OCI-LY7 (cell line): ENCODE measurements around the gene GAS7. TPM values are rescaled to one million over a fixed set of nuclear protein-coding genes. Genes with fewer than 3 reads are reported as not detected.

ENCODE experiments used
- BruUV-seq: library from RNA; stranded (reverse); fragments of 400-500 nt; replicated peaks from 2 replicates; lab custom pipeline; 2021; lab: Mats Ljungman, UMichigan
- CTCF ChIA-PET: fragments of 300-600 bp; sonication (Branson Sonifier 250); formaldehyde crosslinking; loops from one replicate; lab custom pipeline; 2022; ENCODE audit warnings: antibody characterized with exemption; ENCODE audit not compliant: unreplicated experiment; lab: Charles Lee
- POLR2A ChIA-PET: fragments of 300-600 bp; sonication (Branson Sonifier 250); formaldehyde crosslinking; loops from one replicate; lab custom pipeline; 2022; ENCODE audit warnings: antibody characterized with exemption; lab: Charles Lee
- DNase-seq: peaks from one replicate; pipeline ENCODE4 v3.0.0-alpha.2; 2015; ENCODE audit warnings: low spot score
- H2AFZ ChIP-seq: fragments of 200-600 bp; sonication (generic), shearing (Covaris generic); 2 replicates; pipeline ENCODE4 v1.6.1; 2014; ENCODE audit warnings: mild to moderate bottlenecking, antibody characterized with exemption, low read length, moderate library complexity
- H3K27ac ChIP-seq: fragments of 200-600 bp; sonication (generic); 2 replicates; pipeline ENCODE4 v1.5.1; 2014; ENCODE audit warnings: mixed run types, low read depth, mild to moderate bottlenecking, moderate library complexity, low read length, inconsistent platforms; ENCODE audit not compliant: poor library complexity, severe bottlenecking
- H3K36me3 ChIP-seq: fragments of 200-600 bp; sonication (generic); 2 replicates; pipeline ENCODE4 v1.6.1; 2014; ENCODE audit warnings: mild to moderate bottlenecking, antibody characterized with exemption, low read length, moderate library complexity, mixed read lengths; ENCODE audit not compliant: insufficient read depth
- H3K4me1 ChIP-seq: fragments of 200-600 bp; sonication (generic); 2 replicates; pipeline ENCODE4 v1.5.1; 2014; ENCODE audit warnings: mild to moderate bottlenecking, low read length; ENCODE audit not compliant: insufficient read depth, poor library complexity, severe bottlenecking
- H3K4me2 ChIP-seq: fragments of 200-600 bp; sonication (generic); 2 replicates; pipeline ENCODE4 v1.6.1; 2014; ENCODE audit warnings: mild to moderate bottlenecking, low read length
- H3K4me3 ChIP-seq: fragments of 200-600 bp; sonication (generic); 2 replicates; pipeline ENCODE4 v1.5.1; 2014; ENCODE audit warnings: mild to moderate bottlenecking, low read depth, low read length; ENCODE audit not compliant: poor library complexity, severe bottlenecking
- H3K79me2 ChIP-seq: fragments of 200-600 bp; sonication (generic); 2 replicates; pipeline ENCODE4 v1.6.1; 2016; ENCODE audit warnings: low read depth, mild to moderate bottlenecking, low read length, moderate library complexity, mixed read lengths; ENCODE audit not compliant: insufficient read depth
- H3K9me2 ChIP-seq: fragments of 200-600 bp; sonication (generic); 2 replicates; pipeline ENCODE4 v1.6.1; 2016; ENCODE audit warnings: mild to moderate bottlenecking, low read length, mixed read lengths; ENCODE audit not compliant: insufficient read depth
- H3K9me3 ChIP-seq: fragments of 200-600 bp; sonication (generic); 2 replicates; pipeline ENCODE4 v1.6.1; 2014; ENCODE audit warnings: mild to moderate bottlenecking, mixed run types, low read length, mixed read lengths
- H4K20me1 ChIP-seq: fragments of 200-600 bp; sonication (generic); 2 replicates; pipeline ENCODE4 v1.6.1; 2014; ENCODE audit warnings: mild to moderate bottlenecking, antibody characterized with exemption, low read length, moderate library complexity, mixed read lengths; ENCODE audit not compliant: insufficient read depth
- EZH2phosphoT487 ChIP-seq: fragments of 200-600 bp; sonication (generic); IDR thresholded peaks from 2 replicates; pipeline ENCODE4 v1.6.1; 2018; ENCODE audit warnings: low read depth, borderline replicate concordance, mild to moderate bottlenecking, mixed run types, antibody characterized with exemption, low read length, moderate library complexity, mixed read lengths
- intact Hi-C: fragments of 100-400 bp; cut with micrococcal nuclease; formaldehyde crosslinking; loops from one replicate; pipeline ENCODE4 v1.10.0; 2022; ENCODE audit not compliant: unreplicated experiment
- total RNA-seq, 2 experiments: library from RNA; depleted of rRNA in 1 of 2; stranded (reverse); fragments of >200 nt in 1 of 2; shearing (Covaris generic) in 1 of 2; gene quantifications; 2 replicates each; pipeline ENCODE4 v1.2.3, GENCODE V29; 2014 to 2022
- TF ChIP-seq, protein P1 (sequence below): fragments of 200-600 bp; sonication (generic); conservative IDR thresholded peaks from 2 replicates; pipeline ENCODE4 v1.5.1; 2014; ENCODE audit warnings: mild to moderate bottlenecking, antibody characterized with exemption, low read length, moderate library complexity, mixed read lengths

GAS7 gene
- total RNA-seq, 2 experiments from 2014 or later: 1.5 TPM; not detected in 1

DNA sequence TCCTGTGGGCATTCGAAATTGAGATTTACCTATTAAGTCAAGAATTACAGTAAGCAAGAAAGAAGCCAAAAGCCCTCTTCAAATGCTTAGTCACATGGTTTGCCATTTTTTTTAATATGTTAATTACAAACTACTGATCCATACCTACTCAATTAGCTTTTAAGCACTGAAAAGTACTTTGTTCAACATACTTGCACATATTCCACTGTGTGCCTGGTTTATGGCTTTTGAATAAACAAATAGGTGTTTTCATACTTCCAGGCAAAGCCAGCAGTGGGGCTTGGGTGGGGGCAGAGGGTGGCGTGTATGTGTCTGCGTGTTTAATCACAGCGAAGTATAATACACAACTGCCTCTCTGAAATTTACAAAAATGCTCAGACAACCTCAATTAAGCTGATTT lies 51.4 kb downstream of the GAS7 start:
- no peak overlapping the region for H3K27ac ChIP-seq
- no TSS peak for BruUV-seq
- no peak overlapping the region for H2AFZ ChIP-seq
- no peak for TF ChIP-seq EZH2phosphoT487
- TF ChIP-seq, protein P1, sequence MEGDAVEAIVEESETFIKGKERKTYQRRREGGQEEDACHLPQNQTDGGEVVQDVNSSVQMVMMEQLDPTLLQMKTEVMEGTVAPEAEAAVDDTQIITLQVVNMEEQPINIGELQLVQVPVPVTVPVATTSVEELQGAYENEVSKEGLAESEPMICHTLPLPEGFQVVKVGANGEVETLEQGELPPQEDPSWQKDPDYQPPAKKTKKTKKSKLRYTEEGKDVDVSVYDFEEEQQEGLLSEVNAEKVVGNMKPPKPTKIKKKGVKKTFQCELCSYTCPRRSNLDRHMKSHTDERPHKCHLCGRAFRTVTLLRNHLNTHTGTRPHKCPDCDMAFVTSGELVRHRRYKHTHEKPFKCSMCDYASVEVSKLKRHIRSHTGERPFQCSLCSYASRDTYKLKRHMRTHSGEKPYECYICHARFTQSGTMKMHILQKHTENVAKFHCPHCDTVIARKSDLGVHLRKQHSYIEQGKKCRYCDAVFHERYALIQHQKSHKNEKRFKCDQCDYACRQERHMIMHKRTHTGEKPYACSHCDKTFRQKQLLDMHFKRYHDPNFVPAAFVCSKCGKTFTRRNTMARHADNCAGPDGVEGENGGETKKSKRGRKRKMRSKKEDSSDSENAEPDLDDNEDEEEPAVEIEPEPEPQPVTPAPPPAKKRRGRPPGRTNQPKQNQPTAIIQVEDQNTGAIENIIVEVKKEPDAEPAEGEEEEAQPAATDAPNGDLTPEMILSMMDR: no peak
- no peaks in the 10 kb centered on the region for H3K9me3 ChIP-seq
- no peak overlapping the region for H3K4me2 ChIP-seq
- H3K79me2 ChIP-seq: no peaks in the 10 kb centered on the region
- H3K9me2 ChIP-seq: no peaks in the 10 kb centered on the region
- DNase-seq: no peak
- intact Hi-C loops: no loop called here
- no peak overlapping the region for H3K4me3 ChIP-seq
- ChIA-PET CTCF (no interaction called here), POLR2A (interaction anchor here (0.9 kb wide), 1 partner anchor 9 kb away, joined by 3 read pairs; no protein-coding TSS in a partner anchor)
- no peaks in the 10 kb centered on the region for H3K36me3 ChIP-seq
- no peaks in the 10 kb centered on the region for H4K20me1 ChIP-seq
- no peaks in the 10 kb centered on the region for H3K4me1 ChIP-seq

DNA sequence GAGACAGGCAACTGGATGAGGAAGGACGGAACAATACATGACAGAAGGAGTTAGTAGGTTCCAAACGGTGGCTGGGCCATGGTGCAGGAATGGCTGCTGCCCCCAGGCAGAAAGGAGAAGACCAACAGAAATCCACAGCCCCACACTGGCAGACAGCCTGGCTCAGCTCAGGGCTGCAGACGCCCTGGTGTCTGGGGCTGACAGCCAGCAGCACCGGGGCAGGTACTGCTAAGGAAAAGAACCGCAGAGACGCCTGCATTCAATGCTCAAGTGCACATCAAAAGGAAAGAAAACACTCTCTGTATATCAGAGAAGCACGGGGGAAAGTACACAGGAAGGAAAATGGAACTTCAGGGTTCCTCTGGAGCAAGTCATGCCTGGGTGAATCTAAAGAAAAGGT lies 53.4 kb downstream of the GAS7 start:
- Histone ChIP-seq H3K9me3 (no peaks in the 10 kb centered on the region), H3K36me3 (no peaks in the 10 kb centered on the region), H4K20me1 (no peaks in the 10 kb centered on the region), H3K4me2 (no peak overlapping the region), H3K9me2 (no peaks in the 10 kb centered on the region), H3K4me3 (no peak overlapping the region), H3K27ac (no peak overlapping the region), H2AFZ (no peak overlapping the region), H3K4me1 (no peaks in the 10 kb centered on the region), H3K79me2 (no peaks in the 10 kb centered on the region)
- TF ChIP-seq, protein P1: no peak
- TF ChIP-seq EZH2phosphoT487: no peak
- no peak for DNase-seq
- no TSS peak for BruUV-seq
- intact Hi-C loops: no loop called here
- POLR2A ChIA-PET: interaction anchor here (0.6 kb wide), 1 partner anchor 41 kb away, joined by 7 read pairs; no protein-coding TSS in a partner anchor
- CTCF ChIA-PET: no interaction called here

DNA sequence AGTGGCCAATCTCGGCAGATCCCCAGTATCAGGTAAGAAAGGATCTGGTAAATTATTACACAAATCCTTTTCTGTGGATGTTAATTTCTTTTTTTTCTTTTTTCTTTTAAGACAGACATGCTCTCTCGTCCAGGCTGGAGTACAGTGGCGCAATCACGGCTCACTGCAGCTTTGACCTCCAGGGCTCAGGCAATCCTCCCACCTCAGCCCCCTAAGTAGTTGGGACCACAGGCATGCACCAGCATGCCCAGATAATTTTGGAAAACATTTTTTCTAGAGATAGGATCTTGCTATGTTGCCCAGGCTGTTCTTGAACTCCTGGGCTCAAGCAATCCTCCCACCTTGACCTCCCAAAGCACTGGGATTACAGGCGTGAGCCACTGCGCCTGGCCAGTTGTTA lies 54.0 kb downstream of the GAS7 start:
- no peaks in the 10 kb centered on the region for H3K4me1 ChIP-seq
- no TSS peak for BruUV-seq
- H4K20me1 ChIP-seq: no peaks in the 10 kb centered on the region
- no peaks in the 10 kb centered on the region for H3K79me2 ChIP-seq
- H2AFZ ChIP-seq: no peak overlapping the region
- no peaks in the 10 kb centered on the region for H3K9me3 ChIP-seq
- TF ChIP-seq, protein P1: no peak
- no peak for TF ChIP-seq EZH2phosphoT487
- no peak overlapping the region for H3K4me3 ChIP-seq
- intact Hi-C loops: no loop called here
- H3K9me2 ChIP-seq: no peaks in the 10 kb centered on the region
- DNase-seq: no peak
- CTCF ChIA-PET: no interaction called here
- no peaks in the 10 kb centered on the region for H3K36me3 ChIP-seq
- POLR2A ChIA-PET: no interaction called here
- no peak overlapping the region for H3K4me2 ChIP-seq
- no peak overlapping the region for H3K27ac ChIP-seq
